Fibroblast of lung (primary cell): Measurements from ENCODE around the gene SESN3.

ENCODE experiments used
- CTCF ChIP-seq, 2 donors: IDR thresholded peaks in 1 of 2; conservative IDR thresholded peaks in 1 of 2; 1 replicate in 1 of 2; 2 replicates in 1 of 2; pipeline ENCODE4 v1.5.1; 2011 to 2012; ENCODE audit warnings: low read length in 2 of 2, control low read depth in 1 of 2, inconsistent platforms in 1 of 2, low read depth in 1 of 2, mild to moderate bottlenecking in 1 of 2
- EZH2 ChIP-seq: IDR thresholded peaks from 2 replicates; pipeline ENCODE4 v1.5.1; 2012; ENCODE audit warnings: low read length, control low read depth, mild to moderate bottlenecking; ENCODE audit errors: missing control alignments

DNA sequence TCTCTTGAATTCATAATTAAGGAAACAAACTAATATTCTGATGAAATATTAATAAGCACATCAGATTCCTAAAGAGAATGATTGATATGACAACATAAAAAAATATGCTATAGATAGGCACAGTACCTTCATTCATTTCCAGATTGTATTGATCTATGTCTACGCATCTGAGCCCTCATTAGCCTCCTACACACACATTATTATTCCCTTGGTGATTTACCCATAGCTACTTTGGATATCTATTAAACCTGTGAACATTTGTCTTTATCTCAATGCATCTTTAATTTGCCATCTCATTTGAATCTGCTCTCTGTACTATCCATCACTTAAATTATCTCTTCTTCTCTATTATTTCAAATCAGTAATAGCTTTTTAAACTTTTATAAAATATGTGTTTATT, 18.4 kb downstream of the SESN3 start:
- no peak for TF ChIP-seq CTCF (conservative IDR thresholded peaks at IDR 0.05 in 1 of 2, IDR thresholded peaks at IDR 0.05 in 1 of 2; ENCODE audit: low read depth in 1 of 2, low read length in 2 of 2)
- TF ChIP-seq EZH2, result no peak
